GM12878 (cell line): Measurements from ENCODE around the gene TNFSF9. TPM values are rescaled to one million over a fixed set of nuclear protein-coding genes. Genes with fewer than 3 reads are reported as not detected.

ENCODE experiments used
- BACH1 ChIP-seq: fragments of 450-650 bp; IDR thresholded peaks from 2 replicates; pipeline ENCODE4 v1.6.1; 2017; ENCODE audit warnings: mild to moderate bottlenecking, borderline replicate concordance
- CBX3 ChIP-seq: fragments of 200-600 bp; sonication (generic); IDR thresholded peaks from 2 replicates; pipeline ENCODE4 v1.6.1; 2016; ENCODE audit warnings: low read depth, borderline replicate concordance
- CBX5 ChIP-seq: sonication (generic); IDR thresholded peaks from 2 replicates; pipeline ENCODE4 v1.6.1; 2016; ENCODE audit warnings: low read depth, moderate library complexity, mild to moderate bottlenecking, inconsistent platforms
- CEBPB ChIP-seq, 2 experiments: fragments of 150-350 bp in 1 of 2; IDR thresholded peaks; 2 replicates each; pipeline ENCODE4 v1.6.1; 2012 to 2014; ENCODE audit warnings: low read depth in 2 of 2, low read length in 2 of 2, borderline replicate concordance in 1 of 2, inconsistent platforms in 1 of 2
- CHD1 ChIP-seq: IDR thresholded peaks from 2 replicates; pipeline ENCODE4 v1.6.1; 2012; ENCODE audit warnings: low read depth, low read length, improper control_type of control experiment
- CREM ChIP-seq: IDR thresholded peaks from 2 replicates; pipeline ENCODE4 v1.6.1; 2014; ENCODE audit warnings: antibody characterized with exemption, low read depth
- ETV6 ChIP-seq, 2 experiments: fragments of 450-650 bp in 1 of 2; IDR thresholded peaks in 1 of 2; conservative IDR thresholded peaks in 1 of 2; 2 replicates each; pipeline ENCODE4 v1.6.1; 2014; ENCODE audit warnings: antibody characterized with exemption in 1 of 2, borderline replicate concordance in 1 of 2, low read depth in 1 of 2, mild to moderate bottlenecking in 1 of 2, moderate library complexity in 1 of 2
- FOS ChIP-seq: IDR thresholded peaks from 3 replicates; pipeline ENCODE4 v1.6.1; 2011; ENCODE audit warnings: borderline replicate concordance; ENCODE audit not compliant: insufficient read length; ENCODE audit errors: extremely low read depth
- FOXM1 ChIP-seq: IDR thresholded peaks from 2 replicates; pipeline ENCODE4 v1.6.1; 2012; ENCODE audit warnings: low read depth, mild to moderate bottlenecking, inconsistent platforms, low read length, moderate library complexity
- HCFC1 ChIP-seq: fragments of 150-350 bp; IDR thresholded peaks from 2 replicates; pipeline ENCODE4 v1.6.1; 2014; ENCODE audit warnings: low read length
- HDAC2 ChIP-seq: fragments of 200-600 bp; sonication (generic); IDR thresholded peaks from 2 replicates; pipeline ENCODE4 v1.6.1; 2017
- HDGF ChIP-seq: fragments of 450-650 bp; IDR thresholded peaks from 2 replicates; pipeline ENCODE4 v1.6.1; 2016; ENCODE audit warnings: antibody characterized with exemption
- IKZF2 ChIP-seq, 2 experiments: fragments of 450-650 bp; IDR thresholded peaks; 2 replicates each; pipeline ENCODE4 v1.6.1; 2017; ENCODE audit warnings: mild to moderate bottlenecking in 2 of 2, moderate library complexity in 2 of 2
- IRF4 ChIP-seq: IDR thresholded peaks from 2 replicates; pipeline ENCODE4 v1.6.1; 2011; ENCODE audit warnings: low read depth, low read length
- RFX5 ChIP-seq: IDR thresholded peaks from 2 replicates; pipeline ENCODE4 v1.6.1; 2011; ENCODE audit warnings: low read depth, low read length, improper control_type of control experiment
- SP1 ChIP-seq: IDR thresholded peaks from one replicate; pipeline ENCODE4 v1.6.1; 2011; ENCODE audit warnings: low read depth, low read length
- SRF ChIP-seq, 2 experiments: IDR thresholded peaks; 2 replicates each; pipeline ENCODE4 v1.6.1; 2011; ENCODE audit warnings: low read depth in 2 of 2, low read length in 2 of 2, mild to moderate bottlenecking in 1 of 2, moderate library complexity in 1 of 2
- STAT3 ChIP-seq: IDR thresholded peaks from 2 replicates; pipeline ENCODE4 v1.6.1; 2011; ENCODE audit warnings: low read depth, low read length, improper control_type of control experiment
- SUPT20H ChIP-seq: IDR thresholded peaks from 2 replicates; pipeline ENCODE4 v1.6.1; 2011; ENCODE audit warnings: low read depth, mild to moderate bottlenecking, low read length, moderate library complexity, borderline replicate concordance; ENCODE audit not compliant: control insufficient read depth
- SUZ12 ChIP-seq: fragments of 200-600 bp; sonication (generic); IDR thresholded peaks from one replicate; pipeline ENCODE4 v1.6.1; 2018; ENCODE audit warnings: antibody characterized with exemption, mild to moderate bottlenecking; ENCODE audit not compliant: unreplicated experiment
- YBX1 ChIP-seq: fragments of 450-650 bp; IDR thresholded peaks from 2 replicates; pipeline ENCODE4 v1.6.1; 2016; ENCODE audit warnings: antibody characterized with exemption
- ZNF384 ChIP-seq: IDR thresholded peaks from 2 replicates; pipeline ENCODE4 v1.6.1; 2012; ENCODE audit warnings: low read depth, mild to moderate bottlenecking, low read length, improper control_type of control experiment, borderline replicate concordance
- polyA plus RNA-seq, 11 experiments: library from polyadenylated mRNA; depleted of rRNA in 4 of 11; unstranded in 6 of 11; stranded (reverse) in 5 of 11; fragments of >200 nt; fragmentation: Nextera tagmentation in 4 of 11; fragmentation: Illumina TruSeq in 1 of 11; extraction: Ambion mirVana in 4 of 11; extraction: Trizol in 1 of 11; gene quantifications; 1 replicate in 1 of 11; 2 replicates in 10 of 11; pipeline versions ENCODE4 v1.2.1 to v1.2.3, GENCODE V29; 2011 to 2016; ENCODE audit warnings: inconsistent platforms in 2 of 11, missing spikeins in 2 of 11, low read depth in 1 of 11
- total RNA-seq, 4 experiments: library from RNA; depleted of rRNA in 3 of 4; stranded (reverse); fragments of >200 nt in 3 of 4; fragmentation: Illumina TruSeq in 1 of 4; extraction: Trizol in 1 of 4; gene quantifications; 2 replicates each; pipeline versions ENCODE4 v1.2.1 to v1.2.3, GENCODE V29; 2013 to 2021
- TF ChIP-seq, protein P1 (sequence below): fragments of 450-650 bp; IDR thresholded peaks from 2 replicates; pipeline ENCODE4 v1.6.1; 2017; ENCODE audit warnings: mild to moderate bottlenecking, moderate library complexity
- TF ChIP-seq, protein P2 (sequence below): fragments of 450-650 bp; formaldehyde crosslinking; IDR thresholded peaks from 2 replicates; pipeline ENCODE4 v1.4.0; 2020; ENCODE audit warnings: mild to moderate bottlenecking, moderate library complexity

Gene TNFSF9
- total and polyA plus RNA-seq, 10 of the 15 experiments (the other 5 are each of a cell fraction or from before 2014, with no cell fraction given): 6.2 to 75.3 (median 22.1) TPM

DNA sequence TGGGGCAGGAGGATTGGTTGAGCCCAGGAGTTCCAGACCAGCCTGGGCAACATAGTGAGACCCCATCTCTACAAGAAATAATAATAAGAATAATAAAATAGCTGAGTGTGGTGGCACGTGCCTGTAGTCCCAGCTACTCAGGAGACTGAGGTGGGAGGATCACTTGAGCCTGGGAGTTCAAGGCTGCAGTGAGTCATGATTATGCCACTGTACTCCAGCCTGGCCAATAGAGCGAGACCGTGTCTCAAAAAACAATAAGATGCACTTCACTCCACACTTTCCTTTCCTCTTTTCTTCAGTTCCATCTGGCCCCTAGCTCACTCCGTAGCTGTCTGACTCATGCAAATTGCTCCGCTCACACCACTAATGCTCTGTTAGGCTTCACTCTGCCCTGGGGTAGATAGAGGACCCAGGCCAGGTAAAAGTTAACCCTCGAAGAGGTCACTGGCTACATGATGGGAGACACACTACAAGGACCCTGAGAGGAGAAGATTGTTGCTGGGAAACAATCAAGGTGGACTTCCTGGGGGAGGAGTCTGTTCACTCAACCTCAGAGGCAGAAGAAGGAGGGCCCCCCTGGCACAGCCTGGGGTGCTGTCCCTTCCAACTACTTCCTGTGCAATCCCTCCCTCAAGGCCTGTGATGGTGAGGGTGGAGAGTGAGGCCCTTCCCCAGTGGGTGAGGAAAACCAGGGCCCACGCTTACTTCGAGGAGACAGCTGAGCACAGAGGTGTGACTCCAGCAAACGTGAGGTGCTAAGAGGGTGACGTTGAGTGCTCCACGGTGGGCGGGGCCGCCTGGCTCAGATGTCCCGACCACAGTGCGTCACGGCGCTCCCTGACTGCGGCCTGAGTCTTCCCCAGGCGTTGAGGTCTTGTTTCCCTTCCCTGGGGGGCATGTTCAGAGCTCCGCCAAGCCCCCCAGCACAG is 8.8 kb upstream of the TNFSF9 start (continued):
- TF ChIP-seq CBX3 (no peak), ZNF384 (no peak), CBX5 (0 out of 2 replicates have a peak, but pooled peaks have one; percentile 27), HDAC2 (no peak), ETV6 (conservative IDR thresholded peaks at IDR 0.05 in 1 of 2, IDR thresholded peaks at IDR 0.05 in 1 of 2; ENCODE audit: borderline replicate concordance in 1 of 2, low read depth in 1 of 2) (peak in 1 of 2 experiments; percentile 38; a peak in 2 of 4 replicates), IKZF2 (IDR thresholded peaks at IDR 0.05) (peak; percentile 94 to 95), CHD1 (no peak), BACH1 (peak; percentile 66; the same call in 1 of the 2 replicates), HCFC1 (no peak), SUPT20H (no peak), SRF (IDR thresholded peaks at IDR 0.05; ENCODE audit: low read depth in 2 of 2, low read length in 2 of 2) (0 out of 4 replicates have a peak, but pooled peaks of 1 of the 2 experiments have one; percentile 8), FOS (no peak), CEBPB (IDR thresholded peaks at IDR 0.05; ENCODE audit: borderline replicate concordance in 1 of 2, low read depth in 2 of 2, low read length in 2 of 2) (no peak), STAT3 (no peak), FOXM1 (no peak; the same call in 1 of the 2 replicates), SP1 (peak; percentile 58), CREM (peak; percentile 90), HDGF (peak; percentile 84), SUZ12 (no peak), RFX5 (no peak), IRF4 (peak; percentile 52), YBX1 (no peak)
- TF ChIP-seq, protein P1, sequence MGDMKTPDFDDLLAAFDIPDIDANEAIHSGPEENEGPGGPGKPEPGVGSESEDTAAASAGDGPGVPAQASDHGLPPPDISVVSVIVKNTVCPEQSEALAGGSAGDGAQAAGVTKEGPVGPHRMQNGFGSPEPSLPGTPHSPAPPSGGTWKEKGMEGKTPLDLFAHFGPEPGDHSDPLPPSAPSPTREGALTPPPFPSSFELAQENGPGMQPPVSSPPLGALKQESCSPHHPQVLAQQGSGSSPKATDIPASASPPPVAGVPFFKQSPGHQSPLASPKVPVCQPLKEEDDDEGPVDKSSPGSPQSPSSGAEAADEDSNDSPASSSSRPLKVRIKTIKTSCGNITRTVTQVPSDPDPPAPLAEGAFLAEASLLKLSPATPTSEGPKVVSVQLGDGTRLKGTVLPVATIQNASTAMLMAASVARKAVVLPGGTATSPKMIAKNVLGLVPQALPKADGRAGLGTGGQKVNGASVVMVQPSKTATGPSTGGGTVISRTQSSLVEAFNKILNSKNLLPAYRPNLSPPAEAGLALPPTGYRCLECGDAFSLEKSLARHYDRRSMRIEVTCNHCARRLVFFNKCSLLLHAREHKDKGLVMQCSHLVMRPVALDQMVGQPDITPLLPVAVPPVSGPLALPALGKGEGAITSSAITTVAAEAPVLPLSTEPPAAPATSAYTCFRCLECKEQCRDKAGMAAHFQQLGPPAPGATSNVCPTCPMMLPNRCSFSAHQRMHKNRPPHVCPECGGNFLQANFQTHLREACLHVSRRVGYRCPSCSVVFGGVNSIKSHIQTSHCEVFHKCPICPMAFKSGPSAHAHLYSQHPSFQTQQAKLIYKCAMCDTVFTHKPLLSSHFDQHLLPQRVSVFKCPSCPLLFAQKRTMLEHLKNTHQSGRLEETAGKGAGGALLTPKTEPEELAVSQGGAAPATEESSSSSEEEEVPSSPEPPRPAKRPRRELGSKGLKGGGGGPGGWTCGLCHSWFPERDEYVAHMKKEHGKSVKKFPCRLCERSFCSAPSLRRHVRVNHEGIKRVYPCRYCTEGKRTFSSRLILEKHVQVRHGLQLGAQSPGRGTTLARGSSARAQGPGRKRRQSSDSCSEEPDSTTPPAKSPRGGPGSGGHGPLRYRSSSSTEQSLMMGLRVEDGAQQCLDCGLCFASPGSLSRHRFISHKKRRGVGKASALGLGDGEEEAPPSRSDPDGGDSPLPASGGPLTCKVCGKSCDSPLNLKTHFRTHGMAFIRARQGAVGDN: peak; percentile 94
- TF ChIP-seq, protein P2, sequence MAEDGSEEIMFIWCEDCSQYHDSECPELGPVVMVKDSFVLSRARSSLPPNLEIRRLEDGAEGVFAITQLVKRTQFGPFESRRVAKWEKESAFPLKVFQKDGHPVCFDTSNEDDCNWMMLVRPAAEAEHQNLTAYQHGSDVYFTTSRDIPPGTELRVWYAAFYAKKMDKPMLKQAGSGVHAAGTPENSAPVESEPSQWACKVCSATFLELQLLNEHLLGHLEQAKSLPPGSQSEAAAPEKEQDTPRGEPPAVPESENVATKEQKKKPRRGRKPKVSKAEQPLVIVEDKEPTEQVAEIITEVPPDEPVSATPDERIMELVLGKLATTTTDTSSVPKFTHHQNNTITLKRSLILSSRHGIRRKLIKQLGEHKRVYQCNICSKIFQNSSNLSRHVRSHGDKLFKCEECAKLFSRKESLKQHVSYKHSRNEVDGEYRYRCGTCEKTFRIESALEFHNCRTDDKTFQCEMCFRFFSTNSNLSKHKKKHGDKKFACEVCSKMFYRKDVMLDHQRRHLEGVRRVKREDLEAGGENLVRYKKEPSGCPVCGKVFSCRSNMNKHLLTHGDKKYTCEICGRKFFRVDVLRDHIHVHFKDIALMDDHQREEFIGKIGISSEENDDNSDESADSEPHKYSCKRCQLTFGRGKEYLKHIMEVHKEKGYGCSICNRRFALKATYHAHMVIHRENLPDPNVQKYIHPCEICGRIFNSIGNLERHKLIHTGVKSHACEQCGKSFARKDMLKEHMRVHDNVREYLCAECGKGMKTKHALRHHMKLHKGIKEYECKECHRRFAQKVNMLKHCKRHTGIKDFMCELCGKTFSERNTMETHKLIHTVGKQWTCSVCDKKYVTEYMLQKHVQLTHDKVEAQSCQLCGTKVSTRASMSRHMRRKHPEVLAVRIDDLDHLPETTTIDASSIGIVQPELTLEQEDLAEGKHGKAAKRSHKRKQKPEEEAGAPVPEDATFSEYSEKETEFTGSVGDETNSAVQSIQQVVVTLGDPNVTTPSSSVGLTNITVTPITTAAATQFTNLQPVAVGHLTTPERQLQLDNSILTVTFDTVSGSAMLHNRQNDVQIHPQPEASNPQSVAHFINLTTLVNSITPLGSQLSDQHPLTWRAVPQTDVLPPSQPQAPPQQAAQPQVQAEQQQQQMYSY: no peak
